Fibroblast of lung (primary cell): ENCODE data around the gene HID1.

Source experiments
- CTCF ChIP-seq, 2 donors: IDR thresholded peaks in 1 of 2; conservative IDR thresholded peaks in 1 of 2; 1 replicate in 1 of 2; 2 replicates in 1 of 2; pipeline ENCODE4 v1.5.1; 2011 to 2012; ENCODE audit warnings: low read length in 2 of 2, control low read depth in 1 of 2, inconsistent platforms in 1 of 2, low read depth in 1 of 2, mild to moderate bottlenecking in 1 of 2
- EZH2 ChIP-seq: IDR thresholded peaks from 2 replicates; pipeline ENCODE4 v1.5.1; 2012; ENCODE audit warnings: low read length, control low read depth, mild to moderate bottlenecking; ENCODE audit errors: missing control alignments

GRCh38 chr17:74916851-74917199, 55.7 kb downstream of the HID1 start:
- TF ChIP-seq CTCF (conservative IDR thresholded peaks at IDR 0.05 in 1 of 2, IDR thresholded peaks at IDR 0.05 in 1 of 2; ENCODE audit: low read depth in 1 of 2, low read length in 2 of 2) (no peak), EZH2 (no peak)
